IPS-18c (cell line): Measurements from ENCODE around the gene STAP2.
"Not testable (repeated sequence)": the region's sequence is repeated elsewhere in the genome, so short reads cannot be mapped to it uniquely, and the experiment has no call there.

Experiments
- H3K4me3 ChIP-seq: 2 replicates; pipeline ENCODE4 v1.7.0; 2013; ENCODE audit warnings: low read depth, mild to moderate bottlenecking, low read length, moderate library complexity; ENCODE audit not compliant: insufficient read depth
- H3K9me3 ChIP-seq: one replicate; pipeline ENCODE4 v1.6.1; 2013; ENCODE audit warnings: mild to moderate bottlenecking, low read length, moderate library complexity; ENCODE audit not compliant: control insufficient read depth, insufficient read depth

Gene STAP2

GRCh38 chr19:4295972-4296771, 42.5 kb downstream of the STAP2 start:
- no peaks in the 10 kb centered on the region for H3K9me3 ChIP-seq
- no peak overlapping the region for H3K4me3 ChIP-seq

DNA sequence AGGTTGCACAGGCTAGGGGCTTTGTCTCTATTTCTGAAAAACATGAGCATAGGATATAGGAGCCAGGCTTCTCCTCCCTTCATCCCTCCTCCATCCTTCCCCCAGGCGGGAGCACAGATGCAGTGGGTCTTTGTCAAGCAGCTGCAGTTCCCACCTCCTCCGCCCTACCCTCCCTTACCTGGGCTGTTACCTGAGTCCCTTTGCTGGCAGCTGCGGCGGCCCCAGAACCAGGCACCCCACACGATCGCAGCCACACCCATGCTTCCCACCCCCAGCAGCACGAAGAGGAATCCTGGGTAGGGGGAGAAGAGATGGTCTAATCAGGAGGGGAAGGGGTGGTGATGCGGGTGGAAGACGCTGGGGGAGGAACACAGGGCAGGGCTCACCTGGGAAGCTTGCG, 44.2 kb downstream of the STAP2 start:
- Histone ChIP-seq H3K9me3 (no peaks in the 10 kb centered on the region), H3K4me3 (no peak overlapping the region)

DNA sequence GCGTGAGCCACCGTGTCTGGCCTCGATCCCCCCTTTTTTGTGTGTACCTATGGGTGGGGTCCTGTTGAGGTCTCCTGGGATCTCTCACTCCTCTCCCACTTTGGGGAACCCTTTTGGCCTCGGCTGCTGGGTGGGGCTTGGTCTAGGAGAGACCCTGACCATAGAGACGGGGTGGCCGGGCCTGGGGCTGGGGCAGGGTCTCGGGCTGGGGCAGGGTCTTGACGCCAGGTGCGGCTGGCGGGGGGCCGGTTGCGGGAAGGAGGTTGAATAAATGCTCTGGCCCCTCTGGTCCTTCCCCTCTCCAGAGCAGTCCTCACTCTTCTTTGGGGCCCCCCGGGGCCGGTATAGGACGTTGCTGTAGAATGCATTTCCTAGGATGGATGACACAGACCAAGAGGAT, 46.1 kb downstream of the STAP2 start:
- H3K9me3 ChIP-seq = no peaks in the 10 kb centered on the region
- no peak overlapping the region for H3K4me3 ChIP-seq

- H3K9me3 ChIP-seq = no peaks in the 10 kb centered on the region
These were observed 47.4 kb downstream of the STAP2 start for GRCh38 chr19:4291184-4291732.

GRCh38 chr19:4288091-4288777, 50.4 kb downstream of the STAP2 start:
- H3K9me3 ChIP-seq = no peaks in the 10 kb centered on the region
- no peak overlapping the region for H3K4me3 ChIP-seq

More at GRCh38 chr19:4291184-4291732, 47.4 kb downstream of the STAP2 start:
- no peak overlapping the region for H3K4me3 ChIP-seq

GRCh38 chr19:4286141-4286540, 52.5 kb downstream of the STAP2 start:
- not testable (repeated sequence) for H3K4me3 ChIP-seq, H3K9me3 ChIP-seq

DNA sequence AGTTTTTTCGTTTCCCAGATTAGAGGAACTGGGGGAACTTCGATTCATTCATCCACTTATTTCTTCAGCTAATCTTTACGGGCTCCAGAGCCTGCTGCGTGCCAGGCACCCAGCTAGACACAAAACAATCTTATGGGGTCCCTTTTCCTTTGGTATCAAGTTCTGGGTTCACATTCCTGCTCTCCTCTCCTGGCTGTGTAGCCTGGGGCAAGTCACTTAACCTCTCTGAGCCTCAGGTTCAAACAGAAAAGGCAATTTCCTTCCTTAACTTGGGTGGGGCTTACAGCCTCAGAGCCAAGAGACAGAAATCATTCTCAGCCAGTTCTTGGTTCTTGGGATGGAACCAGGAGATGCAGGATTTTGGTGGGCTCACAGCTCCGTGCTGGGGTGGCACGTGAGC, 53.7 kb downstream of the STAP2 start:
- H3K9me3 ChIP-seq = no peaks in the 10 kb centered on the region
- H3K4me3 ChIP-seq = no peak overlapping the region

DNA sequence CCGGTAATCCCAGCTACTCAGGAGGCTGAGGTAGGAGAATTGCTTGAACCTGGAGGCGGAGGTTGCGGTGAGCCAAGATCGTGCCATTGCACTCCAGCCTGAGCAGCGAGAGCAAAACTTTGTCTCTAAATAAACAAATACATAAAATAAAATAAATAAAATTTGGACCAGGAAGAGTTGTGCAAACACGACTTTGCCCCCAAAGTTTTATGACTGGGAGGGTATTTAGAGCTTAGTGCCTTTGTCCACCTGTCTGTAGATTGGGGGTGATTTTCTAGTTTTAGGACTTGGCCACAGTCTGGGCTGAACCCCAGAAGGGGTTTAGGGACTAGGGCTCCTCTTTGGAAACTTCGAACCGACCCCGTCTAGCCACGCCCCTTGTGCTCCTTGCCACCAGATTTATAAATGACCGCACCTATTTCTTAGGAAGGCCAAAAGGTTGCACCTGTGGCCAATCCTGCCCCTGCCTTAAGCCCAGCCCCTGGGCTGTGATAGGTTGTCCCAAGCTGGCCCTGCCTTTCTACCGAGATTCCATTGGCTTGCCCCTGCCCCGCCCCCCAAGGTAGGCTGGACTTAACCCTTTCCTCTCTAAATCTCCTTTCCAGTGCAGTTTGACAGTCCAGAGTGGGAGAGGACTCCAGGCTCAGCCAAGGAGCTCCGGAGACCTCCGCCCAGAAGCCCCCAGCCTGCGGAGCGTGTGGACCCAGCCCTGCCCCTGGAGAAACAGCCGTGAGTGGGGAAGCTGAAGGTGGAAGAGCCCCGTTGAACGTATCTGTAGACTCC, 54.3 kb downstream of the STAP2 start:
- Histone ChIP-seq H3K9me3 (no peaks in the 10 kb centered on the region), H3K4me3 (no peak overlapping the region; the same call in 1 of the 2 replicates)

- peak overlapping the region; percentile 63 for H3K4me3 ChIP-seq
- no peaks in the 10 kb centered on the region for H3K9me3 ChIP-seq
These were observed 58.9 kb downstream of the STAP2 start for GRCh38 chr19:4279530-4280422.

GRCh38 chr19:4279267-4279529, 59.4 kb downstream of the STAP2 start:
- Histone ChIP-seq H3K4me3 (peak overlapping the region; percentile 63), H3K9me3 (no peaks in the 10 kb centered on the region)

GRCh38 chr19:4278419-4279266, 60.0 kb downstream of the STAP2 start, which contains the start of gene SHD:
Gene SHD (plus strand): TSS chr19:4279266. CDS start chr19:4280064, 798 bp downstream.
- Histone ChIP-seq H3K9me3 (no peaks in the 10 kb centered on the region), H3K4me3 (peak within 1 kb of the TSS; percentile 63)

- Histone ChIP-seq H3K9me3 (no peaks in the 10 kb centered on the region), H3K4me3 (no peak overlapping the region)
These were observed 60.6 kb downstream of the STAP2 start for GRCh38 chr19:4278010-4278409.

- Histone ChIP-seq H3K4me3 (no peak overlapping the region), H3K9me3 (no peaks in the 10 kb centered on the region)
These were observed 61.4 kb downstream of the STAP2 start for GRCh38 chr19:4277191-4277696.

DNA sequence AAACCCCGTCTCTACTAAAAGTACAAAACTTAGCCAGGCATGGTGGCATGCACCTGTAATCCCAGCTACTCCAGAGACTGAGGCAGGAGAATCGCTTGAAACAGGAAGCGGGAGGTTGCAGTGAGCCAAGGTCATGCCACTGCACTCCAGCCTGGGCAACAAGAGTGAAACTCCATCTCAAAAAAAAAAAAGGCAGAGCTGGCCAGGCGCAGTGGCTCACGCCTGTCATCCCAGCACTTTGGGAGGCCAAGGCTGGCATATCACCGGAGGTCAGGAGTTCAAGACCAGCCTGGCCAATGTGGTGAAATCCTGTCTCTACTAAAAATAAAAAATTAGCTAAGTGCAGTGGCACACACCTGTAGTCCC, 64.3 kb downstream of the STAP2 start:
- H3K4me3 ChIP-seq, H3K9me3 ChIP-seq: not testable (repeated sequence)
